Embryonic facial prominence (tissue), 1 donor: ENCODE measurements around the gene NRP1.

ENCODE experiments used
- DNase-seq: peaks from one replicate; pipeline ENCODE4 v3.0.0-alpha.2; 2016; ENCODE audit errors: extremely low spot score

Gene NRP1

GRCh38 chr10:33260403-33261149, 73.9 kb downstream of the NRP1 start:
- no peak for DNase-seq

GRCh38 chr10:33258967-33259366, 75.5 kb downstream of the NRP1 start:
- no peak for DNase-seq

- DNase-seq: no peak
These were observed 76.9 kb downstream of the NRP1 start for GRCh38 chr10:33257439-33258080.

- DNase-seq: no peak
These were observed 78.0 kb downstream of the NRP1 start for GRCh38 chr10:33256458-33256857.

- DNase-seq: no peak
These were observed 79.8 kb downstream of the NRP1 start for GRCh38 chr10:33254556-33255160.

- DNase-seq: no peak
These were observed 81.1 kb downstream of the NRP1 start for GRCh38 chr10:33253411-33253810.

GRCh38 chr10:33252794-33253203, 81.7 kb downstream of the NRP1 start:
- DNase-seq: no peak

- no peak for DNase-seq
These were observed 82.1 kb downstream of the NRP1 start for GRCh38 chr10:33252324-33252723.

GRCh38 chr10:33249659-33250345, 84.7 kb downstream of the NRP1 start:
- no peak for DNase-seq

GRCh38 chr10:33249137-33249536, 85.3 kb downstream of the NRP1 start:
- no peak for DNase-seq

GRCh38 chr10:33248638-33249037, 85.8 kb downstream of the NRP1 start:
- DNase-seq: no peak

GRCh38 chr10:33247221-33247922, 87.1 kb downstream of the NRP1 start:
- DNase-seq: no peak

GRCh38 chr10:33245343-33245742, 89.1 kb downstream of the NRP1 start:
- no peak for DNase-seq

- no peak for DNase-seq
These were observed 90.0 kb downstream of the NRP1 start for GRCh38 chr10:33244354-33244967.

- DNase-seq: no peak
These were observed 90.8 kb downstream of the NRP1 start for GRCh38 chr10:33243703-33244102.

GRCh38 chr10:33242931-33243330, 91.5 kb downstream of the NRP1 start:
- no peak for DNase-seq

- no peak for DNase-seq
These were observed 93.1 kb downstream of the NRP1 start for GRCh38 chr10:33241351-33241750.

GRCh38 chr10:33240931-33241330, 93.5 kb downstream of the NRP1 start:
- DNase-seq: no peak

- DNase-seq: no peak
These were observed 94.2 kb downstream of the NRP1 start for GRCh38 chr10:33240258-33240657.

- DNase-seq: no peak
These were observed 95.2 kb downstream of the NRP1 start for GRCh38 chr10:33239257-33239656.

GRCh38 chr10:33238643-33239042, 95.8 kb downstream of the NRP1 start:
- no peak for DNase-seq
